Measurements from ENCODE around the gene ZNF606. TPM values are rescaled to one million over a fixed set of nuclear protein-coding genes. Genes with fewer than 3 reads are reported as not detected.

The ZNF606 gene
- total RNA-seq, 2 experiments from 2014 or later, result 11.1 to 13.6 TPM

- Histone ChIP-seq H3K9me3 (ENCODE audit: control insufficient read depth in 1 of 2, insufficient read depth in 1 of 2, low read length in 2 of 2) (peaks cover 79 to 84% of the 10 kb centered on the region in 2 experiments), H3K27me3 (ENCODE audit: control insufficient read depth in 1 of 2, insufficient read depth in 2 of 2, low read length in 2 of 2) (peaks cover 0 to 2% of the 10 kb centered on the region in 2 experiments), H3K4me1 (ENCODE audit: insufficient read depth, low read length) (peaks cover 12% of the 10 kb centered on the region), H3K36me3 (ENCODE audit: insufficient read depth, low read length) (peaks cover under 1% of the 10 kb centered on the region), H3K27ac (ENCODE audit: low read depth in 1 of 2, low read length in 2 of 2) (no peak overlapping the region), H3K4me3 (ENCODE audit: low read length) (no peak overlapping the region)
- ATAC-seq (ENCODE audit: poor library complexity), result no peak
- Mint-ChIP-seq H3K9me3 (peaks cover 21% of the 10 kb centered on the region), H3K27me3 (no peaks in the 10 kb centered on the region), H3K27ac (no peak overlapping the region), H3K4me3 (peak overlapping the region; percentile 94), H3K36me3 (ENCODE audit: low read depth) (peaks cover 93% of the 10 kb centered on the region), H3K4me1 (ENCODE audit: low read depth) (peaks cover 11% of the 10 kb centered on the region)
- no peak for DNase-seq
- no peak for TF ChIP-seq CTCF (IDR thresholded peaks at IDR 0.05)
- CTCF ChIA-PET, result no interaction called here
- intact Hi-C loops (cut with DNase I, micrococcal nuclease), result no loop called here
- POLR2A ChIA-PET, result interaction anchor here (1.2 to 2.4 kb wide), 2 partner anchors 19 to 67 kb away, joined by 7 to 14 read pairs; partner anchors contain the start of genes ZNF417 and ZNF606
Observed at GRCh38 chr19:57935731-57936130, 66.9 kb downstream of the ZNF606 start.

GRCh38 chr19:57934820-57935665 is 67.6 kb downstream of the ZNF606 start, which contains the start of gene ZNF418:
Gene ZNF418, minus strand, starts transcription at chr19:57935402. Its CDS starts 1,580 bp downstream, at chr19:57933822.
- peaks cover 12% of the 10 kb centered on the region for H3K4me1 ChIP-seq (ENCODE audit: insufficient read depth, low read length)
- H3K27ac Mint-ChIP-seq, result peak within 1 kb of the TSS; percentile 90
- DNase-seq (peak in 11 of 14 experiments; percentile 5 to 76 (median 28)), ATAC-seq (ENCODE audit: poor library complexity) (peak; percentile 99)
- H3K9me3 ChIP-seq (ENCODE audit: control insufficient read depth in 1 of 2, insufficient read depth in 1 of 2, low read length in 2 of 2), result peaks cover 80 to 84% of the 10 kb centered on the region in 2 experiments
- no peaks in the 10 kb centered on the region for H3K36me3 ChIP-seq (ENCODE audit: insufficient read depth, low read length)
- H3K27me3 ChIP-seq (ENCODE audit: control insufficient read depth in 1 of 2, insufficient read depth in 2 of 2, low read length in 2 of 2), result peaks cover 0 to 2% of the 10 kb centered on the region in 2 experiments
- no peaks in the 10 kb centered on the region for H3K27me3 Mint-ChIP-seq
- intact Hi-C loops (cut with DNase I, micrococcal nuclease), result no loop called here
- peaks cover 11% of the 10 kb centered on the region for H3K4me1 Mint-ChIP-seq (ENCODE audit: low read depth)
- H3K27ac ChIP-seq (ENCODE audit: low read depth in 1 of 2, low read length in 2 of 2), result peak within 1 kb of the TSS in 1 of 2 donors; percentile 50
- peaks cover 93% of the 10 kb centered on the region for H3K36me3 Mint-ChIP-seq (ENCODE audit: low read depth)
- TF ChIP-seq CTCF (IDR thresholded peaks at IDR 0.05), result no peak
- ChIA-PET CTCF (no interaction called here), POLR2A (interaction anchor here (1.2 to 2.4 kb wide), 2 partner anchors 18 to 68 kb away, joined by 7 to 14 read pairs; partner anchors contain the start of genes ZNF417 and ZNF606)
- peak within 1 kb of the TSS; percentile 94 for H3K4me3 Mint-ChIP-seq
- peaks cover 21% of the 10 kb centered on the region for H3K9me3 Mint-ChIP-seq
- peak within 1 kb of the TSS; percentile 58 for H3K4me3 ChIP-seq (ENCODE audit: low read length)

GRCh38 chr19:57927587-57927986 is 75.0 kb downstream of the ZNF606 start:
- Mint-ChIP-seq H3K9me3 (peaks cover 8% of the 10 kb centered on the region), H3K4me1 (ENCODE audit: low read depth) (no peaks in the 10 kb centered on the region), H3K27ac (no peak overlapping the region), H3K27me3 (no peaks in the 10 kb centered on the region), H3K36me3 (ENCODE audit: low read depth) (peaks cover 83% of the 10 kb centered on the region), H3K4me3 (no peak overlapping the region)
- no peaks in the 10 kb centered on the region for H3K36me3 ChIP-seq (ENCODE audit: insufficient read depth, low read length)
- H3K9me3 ChIP-seq (ENCODE audit: control insufficient read depth in 1 of 2, insufficient read depth in 1 of 2, low read length in 2 of 2), result peaks cover 52 to 75% of the 10 kb centered on the region in 2 experiments
- no peak for DNase-seq
- CTCF ChIA-PET, result no interaction called here
- H3K4me1 ChIP-seq (ENCODE audit: insufficient read depth, low read length), result no peaks in the 10 kb centered on the region
- H3K4me3 ChIP-seq (ENCODE audit: low read length), result no peak overlapping the region
- POLR2A ChIA-PET, result no interaction called here
- H3K27me3 ChIP-seq (ENCODE audit: control insufficient read depth in 1 of 2, insufficient read depth in 2 of 2, low read length in 2 of 2), result no peaks in the 10 kb centered on the region
- intact Hi-C loops (cut with DNase I, micrococcal nuclease), result no loop called here
- ATAC-seq (ENCODE audit: poor library complexity), result no peak
- TF ChIP-seq CTCF (IDR thresholded peaks at IDR 0.05), result no peak
- H3K27ac ChIP-seq (ENCODE audit: low read depth in 1 of 2, low read length in 2 of 2), result no peak overlapping the region

Other genes with a start within 250 kb of the ZNF606 start
- 10 to 100 TPM; 51.1 to 53.4 TPM for gene ZNF586, start 233.1 kb downstream of the ZNF606 start, total RNA-seq
- gene ZNF552, start 187.9 kb downstream of the ZNF606 start, total RNA-seq, result 10 to 100 TPM; 22.2 to 22.3 TPM
- 10 to 100 TPM; 23.0 to 23.8 TPM for gene ZNF587B, start 172.5 kb downstream of the ZNF606 start, total RNA-seq
- 10 to 100 TPM; 37.6 to 41.5 TPM for gene ZNF587, start 153.0 kb downstream of the ZNF606 start, total RNA-seq
- gene ZNF814, start 113.8 kb downstream of the ZNF606 start, total RNA-seq, result 10 to 100 TPM; 29.0 to 34.7 TPM
- gene ZNF417, start 86.2 kb downstream of the ZNF606 start, total RNA-seq, result 10 to 100 TPM; 26.2 to 31.6 TPM
- 1 to 10 TPM; 3.5 to 4.4 TPM for gene ZNF418, start 67.4 kb downstream of the ZNF606 start, total RNA-seq
- gene ZNF256, start 55.1 kb downstream of the ZNF606 start, total RNA-seq, result 10 to 100 TPM; 15.2 TPM
- gene C19orf18, start 28.3 kb downstream of the ZNF606 start, total RNA-seq, result under 1 TPM; 0.36 to 0.88 TPM
- not detected for gene ZSCAN1, start 31.2 kb upstream of the ZNF606 start, total RNA-seq
- 1 to 10 TPM; 1.2 to 1.4 TPM for gene ZNF135, start 56.5 kb upstream of the ZNF606 start, total RNA-seq
- gene ZSCAN18, start 95.4 kb upstream of the ZNF606 start, total RNA-seq, result 10 to 100 TPM; 57.1 to 58.8 TPM
- gene ZNF329, start 148.0 kb upstream of the ZNF606 start, total RNA-seq, result 10 to 100 TPM; 15.0 to 16.9 TPM
- gene ZNF274, start 180.2 kb upstream of the ZNF606 start, total RNA-seq, result 10 to 100 TPM; 51.0 to 51.4 TPM
- 1 to 10 TPM; 6.3 to 7.2 TPM for gene ZNF544, start 226.1 kb upstream of the ZNF606 start, total RNA-seq